Measurements from ENCODE around the gene UBP1.
"Not testable (repeated sequence)": the region's sequence is repeated elsewhere in the genome, so short reads cannot be mapped to it uniquely, and the experiment has no call there.

DNA sequence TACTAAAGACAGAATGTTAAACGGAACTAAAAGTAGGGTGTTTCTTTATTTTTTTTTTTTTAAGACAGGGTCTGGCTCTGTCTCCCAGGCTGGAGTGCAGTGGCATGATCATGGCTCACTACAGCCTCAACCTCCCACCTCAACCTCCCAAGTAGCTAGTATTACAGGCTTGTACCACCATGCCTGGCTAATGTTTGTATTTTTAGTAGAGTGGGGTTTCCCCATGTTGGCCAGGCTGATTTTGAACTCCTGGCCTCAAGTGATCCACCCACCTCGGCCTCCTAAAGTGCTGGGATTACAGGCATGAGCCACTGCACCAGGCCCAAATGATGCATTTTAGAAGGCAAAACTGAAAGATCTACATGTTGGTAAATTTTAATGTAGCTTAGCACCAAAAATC, 10.9 kb downstream of the UBP1 start:
- TF ChIP-seq, protein P1, sequence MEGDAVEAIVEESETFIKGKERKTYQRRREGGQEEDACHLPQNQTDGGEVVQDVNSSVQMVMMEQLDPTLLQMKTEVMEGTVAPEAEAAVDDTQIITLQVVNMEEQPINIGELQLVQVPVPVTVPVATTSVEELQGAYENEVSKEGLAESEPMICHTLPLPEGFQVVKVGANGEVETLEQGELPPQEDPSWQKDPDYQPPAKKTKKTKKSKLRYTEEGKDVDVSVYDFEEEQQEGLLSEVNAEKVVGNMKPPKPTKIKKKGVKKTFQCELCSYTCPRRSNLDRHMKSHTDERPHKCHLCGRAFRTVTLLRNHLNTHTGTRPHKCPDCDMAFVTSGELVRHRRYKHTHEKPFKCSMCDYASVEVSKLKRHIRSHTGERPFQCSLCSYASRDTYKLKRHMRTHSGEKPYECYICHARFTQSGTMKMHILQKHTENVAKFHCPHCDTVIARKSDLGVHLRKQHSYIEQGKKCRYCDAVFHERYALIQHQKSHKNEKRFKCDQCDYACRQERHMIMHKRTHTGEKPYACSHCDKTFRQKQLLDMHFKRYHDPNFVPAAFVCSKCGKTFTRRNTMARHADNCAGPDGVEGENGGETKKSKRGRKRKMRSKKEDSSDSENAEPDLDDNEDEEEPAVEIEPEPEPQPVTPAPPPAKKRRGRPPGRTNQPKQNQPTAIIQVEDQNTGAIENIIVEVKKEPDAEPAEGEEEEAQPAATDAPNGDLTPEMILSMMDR (IDR thresholded peaks at IDR 0.05; ENCODE audit: low read depth, low read length, poor library complexity, severe bottlenecking), result not testable (repeated sequence)
- TF ChIP-seq EZH2phosphoT487 (IDR thresholded peaks at IDR 0.05; ENCODE audit: borderline replicate concordance, low read length), result not testable (repeated sequence)

All from DOHH2 (cell line).